ENCODE data around the gene HYAL3.

DNA sequence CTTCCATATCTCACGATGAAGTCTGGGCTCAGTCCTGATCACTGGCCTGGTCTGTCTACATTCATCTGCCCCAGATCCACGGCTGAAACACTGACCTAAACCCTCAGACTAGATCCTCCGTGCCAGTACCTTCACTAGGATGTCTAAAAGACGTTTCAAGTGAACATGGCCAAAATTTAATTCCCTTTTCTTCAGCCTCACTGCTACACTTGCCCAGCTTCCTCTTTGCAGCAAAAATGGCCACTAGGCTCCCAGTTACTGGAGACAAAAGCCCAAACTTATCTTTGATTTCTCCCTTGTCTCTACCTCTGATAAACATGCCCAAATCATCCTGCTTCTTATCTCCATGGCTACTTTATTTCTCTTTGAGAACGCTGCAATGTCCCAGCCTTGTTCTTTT lies 39.8 kb upstream of the HYAL3 start:
- TF ChIP-seq, protein P1, sequence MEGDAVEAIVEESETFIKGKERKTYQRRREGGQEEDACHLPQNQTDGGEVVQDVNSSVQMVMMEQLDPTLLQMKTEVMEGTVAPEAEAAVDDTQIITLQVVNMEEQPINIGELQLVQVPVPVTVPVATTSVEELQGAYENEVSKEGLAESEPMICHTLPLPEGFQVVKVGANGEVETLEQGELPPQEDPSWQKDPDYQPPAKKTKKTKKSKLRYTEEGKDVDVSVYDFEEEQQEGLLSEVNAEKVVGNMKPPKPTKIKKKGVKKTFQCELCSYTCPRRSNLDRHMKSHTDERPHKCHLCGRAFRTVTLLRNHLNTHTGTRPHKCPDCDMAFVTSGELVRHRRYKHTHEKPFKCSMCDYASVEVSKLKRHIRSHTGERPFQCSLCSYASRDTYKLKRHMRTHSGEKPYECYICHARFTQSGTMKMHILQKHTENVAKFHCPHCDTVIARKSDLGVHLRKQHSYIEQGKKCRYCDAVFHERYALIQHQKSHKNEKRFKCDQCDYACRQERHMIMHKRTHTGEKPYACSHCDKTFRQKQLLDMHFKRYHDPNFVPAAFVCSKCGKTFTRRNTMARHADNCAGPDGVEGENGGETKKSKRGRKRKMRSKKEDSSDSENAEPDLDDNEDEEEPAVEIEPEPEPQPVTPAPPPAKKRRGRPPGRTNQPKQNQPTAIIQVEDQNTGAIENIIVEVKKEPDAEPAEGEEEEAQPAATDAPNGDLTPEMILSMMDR (IDR thresholded peaks at IDR 0.05; ENCODE audit: insufficient read depth, low read depth, low read length) = no peak
- TF ChIP-seq EZH2 (IDR thresholded peaks at IDR 0.05; ENCODE audit: insufficient read depth, low read length) = no peak

Data from astrocyte (in vitro differentiated cells and primary cell).